Measurements from ENCODE around the gene BPTF.

BPTF gene

GRCh38 chr17:68019675-68020408, 194.5 kb downstream of the BPTF start (continued):
- peak; percentile 74 for TF ChIP-seq PRDM4 (tag by site-specific recombination; IDR thresholded peaks at IDR 0.05)
- TF ChIP-seq ZNF221 (tag by site-specific recombination; IDR thresholded peaks at IDR 0.05; ENCODE audit: borderline replicate concordance) = no peak
- TF ChIP-seq YY2 (tag by site-specific recombination; IDR thresholded peaks at IDR 0.05) = peak; percentile 69; the same call in 1 of the 2 replicates
- peak; percentile 30 for TF ChIP-seq PRDM10 (tag by site-specific recombination; IDR thresholded peaks at IDR 0.05)
- peak; percentile 97 for TF ChIP-seq ZNF639 (tag by site-specific recombination; IDR thresholded peaks at IDR 0.05)
- peak; percentile 75; the same call in 1 of the 2 replicates for TF ChIP-seq ZNF184 (tag by site-specific recombination; IDR thresholded peaks at IDR 0.05)
- TF ChIP-seq ZNF292 (tag by site-specific recombination; IDR thresholded peaks at IDR 0.05; ENCODE audit: borderline replicate concordance, low read depth) = no peak
- TF ChIP-seq GLIS2 (tag by site-specific recombination; IDR thresholded peaks at IDR 0.05) = peak; percentile 94
- peak; percentile 67; the same call in 1 of the 2 replicates for TF ChIP-seq PBX3 (CRISPR knock-in tag; IDR thresholded peaks at IDR 0.05)
- peak; percentile 92; the same call in 1 of the 2 replicates for TF ChIP-seq KLF7 (tag by site-specific recombination; IDR thresholded peaks at IDR 0.05; ENCODE audit: borderline replicate concordance)
- no peak for TF ChIP-seq ZBTB49 (tag by site-specific recombination; IDR thresholded peaks at IDR 0.05; ENCODE audit: low read depth)
- no peak for TF ChIP-seq ZBTB48 (tag by site-specific recombination; IDR thresholded peaks at IDR 0.05)
- peak; percentile 85 for TF ChIP-seq SP3 (tag by site-specific recombination; IDR thresholded peaks at IDR 0.05)
- peak; percentile 70 for TF ChIP-seq IKZF3 (tag by site-specific recombination; IDR thresholded peaks at IDR 0.05)
- TF ChIP-seq ZNF335 (tag by site-specific recombination; conservative IDR thresholded peaks at IDR 0.05) = peak; percentile 96
- peak; percentile 98 for TF ChIP-seq EGR2 (tag by site-specific recombination; IDR thresholded peaks at IDR 0.05; ENCODE audit: low read depth)
- peak; percentile 96 for TF ChIP-seq ZNF660 (tag by site-specific recombination; IDR thresholded peaks at IDR 0.05)
- TF ChIP-seq ZNF571 (tag by site-specific recombination; IDR thresholded peaks at IDR 0.05) = no peak
- TF ChIP-seq ZNF202 (tag by site-specific recombination; IDR thresholded peaks at IDR 0.05; ENCODE audit: borderline replicate concordance) = no peak
- TF ChIP-seq ZNF560 (tag by site-specific recombination; IDR thresholded peaks at IDR 0.05; ENCODE audit: borderline replicate concordance) = no peak
- TF ChIP-seq ZNF426 (tag by site-specific recombination; IDR thresholded peaks at IDR 0.05) = no peak
- peak; percentile 95 for TF ChIP-seq ZBTB17 (tag by site-specific recombination; IDR thresholded peaks at IDR 0.05)
- peak; percentile 87; the same call in 1 of the 2 replicates for TF ChIP-seq MZF1 (tag by site-specific recombination; IDR thresholded peaks at IDR 0.05; ENCODE audit: borderline replicate concordance)
- peak; percentile 84 for TF ChIP-seq OSR2 (tag by site-specific recombination; IDR thresholded peaks at IDR 0.05)
- TF ChIP-seq ZBTB6 (tag by site-specific recombination; IDR thresholded peaks at IDR 0.05) = peak; percentile 60
- no peak for TF ChIP-seq ZNF157 (tag by site-specific recombination; IDR thresholded peaks at IDR 0.05)
